C4-2B (cell line): ENCODE data around the gene BOD1L1.

Experiments
- ZFX ChIP-seq: fragments of 450-650 bp; IDR thresholded peaks from 2 replicates; pipeline ENCODE4 v1.6.1; 2017
- TF ChIP-seq, protein P1 (sequence below): fragments of 450-650 bp; conservative IDR thresholded peaks from 2 replicates; pipeline ENCODE4 v1.5.1; 2017; ENCODE audit warnings: mild to moderate bottlenecking

- TF ChIP-seq, protein P1, sequence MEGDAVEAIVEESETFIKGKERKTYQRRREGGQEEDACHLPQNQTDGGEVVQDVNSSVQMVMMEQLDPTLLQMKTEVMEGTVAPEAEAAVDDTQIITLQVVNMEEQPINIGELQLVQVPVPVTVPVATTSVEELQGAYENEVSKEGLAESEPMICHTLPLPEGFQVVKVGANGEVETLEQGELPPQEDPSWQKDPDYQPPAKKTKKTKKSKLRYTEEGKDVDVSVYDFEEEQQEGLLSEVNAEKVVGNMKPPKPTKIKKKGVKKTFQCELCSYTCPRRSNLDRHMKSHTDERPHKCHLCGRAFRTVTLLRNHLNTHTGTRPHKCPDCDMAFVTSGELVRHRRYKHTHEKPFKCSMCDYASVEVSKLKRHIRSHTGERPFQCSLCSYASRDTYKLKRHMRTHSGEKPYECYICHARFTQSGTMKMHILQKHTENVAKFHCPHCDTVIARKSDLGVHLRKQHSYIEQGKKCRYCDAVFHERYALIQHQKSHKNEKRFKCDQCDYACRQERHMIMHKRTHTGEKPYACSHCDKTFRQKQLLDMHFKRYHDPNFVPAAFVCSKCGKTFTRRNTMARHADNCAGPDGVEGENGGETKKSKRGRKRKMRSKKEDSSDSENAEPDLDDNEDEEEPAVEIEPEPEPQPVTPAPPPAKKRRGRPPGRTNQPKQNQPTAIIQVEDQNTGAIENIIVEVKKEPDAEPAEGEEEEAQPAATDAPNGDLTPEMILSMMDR: no peak
- no peak for TF ChIP-seq ZFX
Observed at GRCh38 chr4:13558881-13559280, 68.6 kb downstream of the BOD1L1 start.
